Activated T-cell treated with anti-CD3 and anti-CD28 coated beads for 4 hours (primary cell): Measurements from ENCODE around the gene RASGEF1B.
A peak's percentile ranks its signal among the peaks of the same experiment; 100 is the strongest.
"Not testable (repeated sequence)": the region's sequence is repeated elsewhere in the genome, so short reads cannot be mapped to it uniquely, and the experiment has no call there.

Experiments
- DNase-seq: peaks from one replicate; pipeline ENCODE4 v3.0.0-alpha.2; 2020

Gene RASGEF1B

GRCh38 chr4:81429031-81429430, 42.7 kb downstream of the RASGEF1B start:
- no peak for DNase-seq

GRCh38 chr4:81428002-81428401, 43.7 kb downstream of the RASGEF1B start:
- no peak for DNase-seq

DNA sequence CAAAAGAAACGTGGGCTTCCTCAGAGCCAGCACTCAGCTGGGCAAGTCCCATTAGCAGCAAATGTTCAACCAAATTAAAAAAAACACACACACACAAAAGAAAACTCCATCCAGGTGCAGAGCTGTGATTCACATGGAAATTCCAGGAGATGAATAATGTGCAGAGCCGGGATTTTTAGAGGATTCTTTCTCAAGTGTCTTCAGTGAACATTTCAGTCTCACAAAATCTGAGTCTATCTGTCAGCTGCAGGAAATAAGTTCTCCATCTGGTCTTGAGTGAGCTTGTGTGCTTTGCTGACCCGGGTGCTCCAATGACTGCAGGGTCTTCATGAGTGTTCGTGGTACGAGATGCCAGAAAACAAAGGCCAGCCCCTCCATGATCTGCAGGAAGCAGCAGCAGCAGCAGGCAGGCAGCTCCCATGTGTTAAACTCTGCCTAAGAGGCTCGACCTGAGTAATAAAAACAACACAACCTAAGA, 44.3 kb downstream of the RASGEF1B start:
- no peak for DNase-seq

GRCh38 chr4:81426770-81427289, 44.9 kb downstream of the RASGEF1B start:
- no peak for DNase-seq

DNA sequence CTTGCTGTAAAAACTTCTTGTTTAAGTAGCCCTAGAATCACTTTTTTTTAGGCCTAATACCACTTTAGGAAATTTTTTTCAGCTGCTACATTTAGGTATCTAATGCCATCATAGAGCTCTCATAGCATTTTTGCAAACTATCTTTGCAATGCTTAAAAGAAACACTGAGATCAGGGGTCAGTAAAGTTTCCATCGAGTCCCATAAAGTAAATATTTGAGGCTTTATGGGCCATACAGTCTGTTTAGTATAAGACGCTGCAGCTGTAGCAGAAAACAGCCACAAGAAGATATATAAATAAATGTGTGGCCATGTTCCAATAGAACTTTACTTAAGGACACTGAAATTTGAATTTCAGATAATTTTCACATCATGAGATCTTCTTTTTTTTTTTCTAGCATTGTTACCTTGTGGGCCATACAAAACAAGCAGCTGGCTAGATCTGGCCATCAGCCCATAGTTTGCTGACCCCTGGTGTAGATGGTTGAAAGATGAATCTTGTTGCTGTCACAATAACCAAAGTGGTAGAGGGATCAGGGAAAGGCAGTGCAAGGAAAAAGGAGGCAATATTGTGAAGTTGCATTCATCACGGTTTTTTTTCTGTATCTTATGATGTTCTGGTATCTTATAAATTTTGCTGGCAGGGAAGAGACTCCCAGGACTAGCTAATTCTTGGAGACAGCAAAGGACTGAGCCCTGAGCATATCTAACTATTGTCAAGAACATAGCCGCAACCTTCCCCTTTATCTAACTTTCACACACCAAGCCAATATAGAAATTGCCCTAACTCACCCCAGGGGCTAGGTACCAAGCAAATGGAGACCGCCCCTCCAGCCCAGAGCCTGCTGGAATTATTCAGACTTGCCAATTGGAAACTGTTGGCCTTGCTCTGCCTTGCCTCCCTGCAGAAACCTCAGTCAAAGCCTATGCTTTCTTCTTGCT, 46.6 kb downstream of the RASGEF1B start:
- no peak for DNase-seq

DNA sequence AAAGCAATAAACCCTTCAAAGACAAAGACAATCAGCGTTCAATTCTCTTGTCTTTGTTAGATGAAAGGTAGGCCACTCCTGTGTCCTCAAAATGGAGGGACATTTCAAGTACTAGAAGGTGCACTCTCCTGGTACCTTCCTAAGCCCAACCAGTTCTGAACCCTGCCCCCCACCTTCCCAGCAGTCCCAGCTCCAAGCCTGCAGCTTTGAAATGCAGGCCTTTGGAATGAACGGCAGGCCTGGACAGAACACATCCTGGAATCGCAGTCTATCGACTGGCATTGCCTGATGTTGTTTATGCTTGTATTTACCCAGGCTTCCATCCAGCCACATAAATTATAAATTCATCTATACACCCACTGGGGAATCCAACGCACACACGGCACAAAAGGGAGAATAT, 47.4 kb downstream of the RASGEF1B start:
- DNase-seq = no peak

DNA sequence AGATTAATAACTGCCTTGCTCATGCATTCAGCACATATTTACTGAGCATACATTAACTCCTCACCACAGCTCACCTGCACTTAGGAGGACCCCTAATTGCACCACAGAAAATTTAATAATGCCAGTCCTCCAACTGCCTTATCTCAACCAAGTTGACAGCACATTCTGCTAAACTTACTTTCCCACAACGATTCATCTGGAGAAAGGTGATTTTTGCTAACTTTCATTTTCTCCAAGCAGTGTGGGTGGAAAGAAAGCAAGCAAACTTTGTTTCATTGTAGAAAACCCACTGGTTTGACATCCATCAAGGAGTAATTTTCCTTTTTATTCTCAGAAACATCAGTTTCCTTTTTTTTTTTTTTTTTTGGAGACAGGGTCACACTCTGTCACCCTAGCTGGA, 49.1 kb downstream of the RASGEF1B start:
- no peak for DNase-seq

DNA sequence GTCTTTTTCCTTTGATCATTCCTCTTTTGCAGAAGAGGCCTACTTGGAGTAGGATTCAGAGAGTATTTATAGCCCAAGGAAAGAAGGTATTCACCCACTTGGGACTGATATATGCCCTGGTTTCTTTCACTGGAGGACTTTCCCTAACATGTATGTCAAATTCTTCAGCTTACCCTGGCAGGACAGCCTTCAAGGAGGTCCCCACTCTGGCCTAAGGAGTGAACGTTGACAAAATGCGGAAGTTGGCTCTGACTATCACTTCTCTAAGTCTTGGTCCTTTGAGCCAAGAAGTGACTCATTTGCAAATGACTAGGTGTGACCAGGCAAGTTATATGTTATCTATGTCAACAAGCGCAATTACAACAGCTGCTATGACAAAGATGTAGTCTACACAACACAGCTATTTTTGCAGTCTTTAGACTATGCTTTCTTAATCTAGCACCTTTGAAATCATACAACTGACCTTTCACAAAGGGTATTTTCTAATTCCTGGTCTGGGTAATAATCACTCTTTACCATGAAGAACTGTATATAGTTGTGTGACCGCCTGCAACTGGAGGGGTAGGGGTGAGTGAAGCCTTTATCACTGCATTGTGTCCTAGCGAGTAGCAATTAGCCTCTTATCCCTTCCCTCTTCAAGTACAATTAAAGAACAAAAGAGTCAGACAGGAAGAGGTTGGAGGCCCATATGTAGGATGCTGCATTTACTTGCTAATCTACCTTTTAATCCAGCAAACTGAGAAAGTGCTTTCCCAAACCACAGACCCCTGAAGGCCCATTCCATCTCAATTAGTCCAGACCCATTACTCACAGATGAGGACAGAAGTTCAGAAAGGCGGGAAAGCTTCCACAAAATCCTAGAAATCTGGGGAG, 50.1 kb downstream of the RASGEF1B start:
- DNase-seq = no peak

DNA sequence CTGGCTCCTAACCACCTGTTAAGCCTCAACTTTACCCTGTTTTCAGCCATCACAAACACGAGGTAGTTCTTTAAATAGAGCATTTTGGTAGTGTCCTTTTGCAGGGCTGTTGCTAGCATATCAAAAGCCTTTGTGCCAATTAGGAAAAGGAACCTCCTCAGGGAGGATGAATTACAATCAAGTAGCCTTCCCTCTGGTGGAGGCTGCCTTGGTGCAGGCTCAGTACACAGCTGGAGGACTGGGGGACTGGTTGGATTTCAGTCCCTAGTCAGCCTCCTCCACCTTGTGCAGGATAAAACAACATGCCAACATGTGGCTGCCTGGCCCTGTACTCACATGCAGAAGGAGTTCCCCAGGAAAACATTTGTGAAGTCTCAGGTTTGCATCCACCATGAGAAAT, 53.1 kb downstream of the RASGEF1B start:
- no peak for DNase-seq

DNA sequence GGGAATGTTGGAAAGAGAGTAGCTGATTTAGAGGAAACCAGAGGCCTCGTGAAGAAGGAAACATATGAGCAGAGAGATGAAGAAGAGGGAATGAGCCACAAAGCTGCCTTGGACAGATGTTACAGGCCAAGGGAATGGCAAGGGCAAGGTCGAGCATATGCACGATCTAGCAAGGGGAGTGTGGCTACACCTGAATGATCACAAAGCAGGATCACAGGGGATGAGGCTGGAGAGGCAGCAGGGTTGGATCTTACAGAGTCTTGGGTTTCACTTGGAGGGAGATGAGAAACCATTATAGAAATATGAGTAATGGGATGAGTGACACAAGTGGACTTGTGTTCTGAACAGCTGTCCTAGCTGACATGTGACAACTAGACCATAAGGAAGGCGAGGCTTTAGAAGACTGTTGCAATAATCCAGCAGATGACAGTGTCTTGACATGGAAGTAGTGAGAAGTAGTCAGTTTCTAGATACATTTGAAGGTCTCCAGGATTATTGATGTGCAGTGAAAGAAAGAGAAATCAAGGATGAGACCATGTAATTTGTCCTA, 58.7 kb downstream of the RASGEF1B start:
- no peak for DNase-seq

- no peak for DNase-seq
Observed at GRCh38 chr4:81410680-81411079, 61.0 kb downstream of the RASGEF1B start.

GRCh38 chr4:81409836-81410235, 61.9 kb downstream of the RASGEF1B start:
- no peak for DNase-seq

- DNase-seq = no peak
Observed at GRCh38 chr4:81408341-81408740, 63.4 kb downstream of the RASGEF1B start.

DNA sequence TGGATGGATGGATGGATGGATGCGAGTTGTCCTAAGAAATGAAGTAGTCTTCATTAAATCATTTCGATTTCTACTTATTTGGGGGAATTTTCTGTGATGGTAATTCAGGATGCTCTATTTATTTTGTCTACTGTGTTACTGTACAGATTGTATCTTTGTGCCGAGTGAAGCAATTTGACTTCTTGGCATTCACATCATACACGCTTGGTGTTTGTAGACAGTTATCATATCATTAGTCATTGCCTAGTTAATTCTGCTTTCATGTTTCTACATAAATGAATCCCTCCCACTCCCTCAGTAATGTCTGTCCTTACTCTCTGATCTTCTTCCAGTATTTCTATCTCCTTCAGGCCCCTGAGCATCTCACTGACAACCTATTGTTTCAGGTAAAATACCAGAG, 64.0 kb downstream of the RASGEF1B start:
- no peak for DNase-seq

- not testable (repeated sequence) for DNase-seq
Observed at GRCh38 chr4:81406481-81406880, 65.2 kb downstream of the RASGEF1B start.

DNA sequence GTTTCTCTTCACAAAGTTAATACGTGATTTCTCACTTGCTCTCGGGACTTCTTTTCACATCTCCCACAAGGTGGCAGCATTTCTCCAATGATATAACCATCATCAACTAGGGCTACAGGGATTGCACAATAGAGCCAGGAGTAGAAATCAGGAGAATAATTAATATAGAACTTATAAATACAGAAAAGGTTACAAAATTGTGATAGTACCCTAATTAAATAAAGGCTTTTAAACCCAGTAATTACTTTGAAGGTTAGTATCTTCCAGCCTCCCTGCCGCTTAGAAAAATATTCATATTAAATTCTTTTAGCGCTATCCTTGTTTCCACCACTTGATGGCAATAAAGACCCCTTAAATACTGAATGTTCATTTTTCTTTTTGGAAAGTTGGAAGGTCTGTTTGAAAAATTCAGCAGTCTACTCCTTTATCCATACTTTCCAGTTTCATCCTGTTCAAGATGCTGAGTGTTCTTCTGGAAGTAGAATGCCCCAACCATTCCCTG, 65.8 kb downstream of the RASGEF1B start:
- DNase-seq = peak; percentile 33

GRCh38 chr4:81404741-81405140, 67.0 kb downstream of the RASGEF1B start:
- no peak for DNase-seq

DNA sequence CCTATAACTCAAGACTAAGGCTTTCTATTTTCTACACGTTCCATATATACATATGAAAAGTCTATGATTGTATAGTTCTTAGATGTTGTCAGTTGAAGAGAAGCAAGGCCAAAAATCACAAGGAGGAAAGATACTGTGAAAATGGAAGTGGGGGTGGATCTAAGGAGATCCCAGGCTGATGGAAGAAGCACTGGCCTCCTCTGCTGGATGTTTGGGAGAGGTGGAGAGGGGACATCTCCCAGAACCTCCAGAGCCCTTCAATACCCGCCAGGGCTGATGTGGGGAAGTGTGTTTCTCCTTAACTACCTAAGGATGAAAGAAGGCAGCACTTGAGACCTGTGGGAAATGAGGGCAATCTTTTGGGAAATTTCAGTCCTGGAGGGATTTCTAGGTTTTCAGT, 67.4 kb downstream of the RASGEF1B start:
- DNase-seq = no peak

GRCh38 chr4:81399306-81400086, 72.2 kb downstream of the RASGEF1B start:
- DNase-seq = no peak

DNA sequence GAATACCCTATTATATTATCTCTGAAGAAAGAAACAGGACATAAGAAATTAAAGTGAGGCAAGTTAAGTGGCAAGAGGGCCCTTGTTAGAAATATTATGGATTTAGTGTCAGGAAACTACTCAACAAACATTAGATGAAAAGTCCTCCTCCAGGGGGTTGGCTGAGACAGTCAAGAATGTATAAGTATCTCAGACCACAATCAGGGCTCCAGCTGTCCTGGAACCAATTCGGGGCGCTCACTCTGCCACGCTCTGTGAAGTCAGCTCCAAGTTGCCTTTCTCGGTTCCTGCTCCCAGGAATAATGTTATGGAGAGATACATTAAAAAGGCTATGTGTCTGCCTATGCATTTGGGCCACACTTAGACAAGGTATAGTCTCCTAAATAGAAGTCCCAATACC, 73.3 kb downstream of the RASGEF1B start:
- DNase-seq = no peak

DNA sequence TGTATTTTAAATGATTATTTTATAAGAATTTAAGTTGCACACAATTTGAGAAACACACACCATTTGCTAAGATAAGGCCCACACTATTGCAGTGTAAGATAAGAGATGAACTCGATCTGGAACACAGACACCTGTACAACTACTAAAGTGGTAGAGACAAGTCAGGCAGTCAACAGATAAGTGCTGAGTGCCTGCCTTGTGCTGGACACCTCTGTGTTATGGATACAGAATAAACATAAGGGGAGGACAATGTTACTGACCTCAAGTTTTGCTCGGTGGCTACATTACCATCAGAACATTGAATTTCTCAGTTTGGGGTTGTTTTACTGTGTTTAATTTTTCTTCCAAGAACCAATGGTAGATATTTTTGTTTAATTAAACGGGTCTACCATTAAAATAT, 74.1 kb downstream of the RASGEF1B start:
- DNase-seq = no peak

GRCh38 chr4:81395239-81395638, 76.5 kb downstream of the RASGEF1B start:
- no peak for DNase-seq
